ENCODE measurements around the gene FABP7.

GRCh38 chr6:122733259-122733658, 46.3 kb upstream of the FABP7 start:
- TF ChIP-seq PKNOX1 (IDR thresholded peaks at IDR 0.05) (no peak), L3MBTL2 (conservative IDR thresholded peaks at IDR 0.05) (no peak), SP1 (IDR thresholded peaks at IDR 0.05) (no peak), FOXA1 (IDR thresholded peaks at IDR 0.05) (no peak), ELF4 (IDR thresholded peaks at IDR 0.05) (no peak), ZNF384 (IDR thresholded peaks at IDR 0.05) (no peak), FOXM1 (IDR thresholded peaks at IDR 0.05; ENCODE audit: borderline replicate concordance) (no peak)

Data from HEK293T (cell line).